SK-N-SH (cell line): ENCODE measurements around the gene MLKL.

Source experiments
- ELF1 ChIP-seq: IDR thresholded peaks from 2 replicates; pipeline ENCODE4 v1.4.0; 2012
- MAX ChIP-seq: IDR thresholded peaks from 2 replicates; pipeline ENCODE4 v1.4.0; 2012; ENCODE audit warnings: low read depth
- NFIC ChIP-seq: IDR thresholded peaks from 2 replicates; pipeline ENCODE4 v1.4.0; 2012; ENCODE audit warnings: borderline replicate concordance
- POLR2AphosphoS5 ChIP-seq: IDR thresholded peaks from 2 replicates; pipeline ENCODE4 v1.6.1; 2012; ENCODE audit warnings: low read depth, low read length
- RAD21 ChIP-seq: IDR thresholded peaks from 2 replicates; pipeline ENCODE4 v1.6.1; 2012; ENCODE audit warnings: mild to moderate bottlenecking, low read length
- SMC3 ChIP-seq: IDR thresholded peaks from 2 replicates; pipeline ENCODE4 v1.6.1; 2012; ENCODE audit warnings: low read depth, low read length, improper control_type of control experiment
- TAF1 ChIP-seq: IDR thresholded peaks from 2 replicates; pipeline ENCODE4 v1.6.1; 2012; ENCODE audit warnings: low read depth, mild to moderate bottlenecking, low read length, moderate library complexity, borderline replicate concordance
- YY1 ChIP-seq: IDR thresholded peaks from 2 replicates; pipeline ENCODE4 v1.4.0; 2012; ENCODE audit warnings: low read depth, mild to moderate bottlenecking
- TF ChIP-seq, protein P1 (sequence below): fragments of 200-600 bp; sonication (generic); IDR thresholded peaks from 2 replicates; pipeline ENCODE4 v1.6.1; 2017; ENCODE audit warnings: antibody characterized with exemption, mild to moderate bottlenecking, moderate library complexity
- TF ChIP-seq, protein P2 (sequence below): IDR thresholded peaks from 2 replicates; pipeline ENCODE4 v1.6.1; 2012; ENCODE audit warnings: mild to moderate bottlenecking, low read depth, low read length, moderate library complexity

GRCh38 chr16:74745109-74745615 is 44.5 kb upstream of the MLKL start:
- TF ChIP-seq, protein P1, sequence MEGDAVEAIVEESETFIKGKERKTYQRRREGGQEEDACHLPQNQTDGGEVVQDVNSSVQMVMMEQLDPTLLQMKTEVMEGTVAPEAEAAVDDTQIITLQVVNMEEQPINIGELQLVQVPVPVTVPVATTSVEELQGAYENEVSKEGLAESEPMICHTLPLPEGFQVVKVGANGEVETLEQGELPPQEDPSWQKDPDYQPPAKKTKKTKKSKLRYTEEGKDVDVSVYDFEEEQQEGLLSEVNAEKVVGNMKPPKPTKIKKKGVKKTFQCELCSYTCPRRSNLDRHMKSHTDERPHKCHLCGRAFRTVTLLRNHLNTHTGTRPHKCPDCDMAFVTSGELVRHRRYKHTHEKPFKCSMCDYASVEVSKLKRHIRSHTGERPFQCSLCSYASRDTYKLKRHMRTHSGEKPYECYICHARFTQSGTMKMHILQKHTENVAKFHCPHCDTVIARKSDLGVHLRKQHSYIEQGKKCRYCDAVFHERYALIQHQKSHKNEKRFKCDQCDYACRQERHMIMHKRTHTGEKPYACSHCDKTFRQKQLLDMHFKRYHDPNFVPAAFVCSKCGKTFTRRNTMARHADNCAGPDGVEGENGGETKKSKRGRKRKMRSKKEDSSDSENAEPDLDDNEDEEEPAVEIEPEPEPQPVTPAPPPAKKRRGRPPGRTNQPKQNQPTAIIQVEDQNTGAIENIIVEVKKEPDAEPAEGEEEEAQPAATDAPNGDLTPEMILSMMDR = no peak
- TF ChIP-seq YY1 (no peak), RAD21 (no peak), TAF1 (no peak), NFIC (no peak), ELF1 (no peak), POLR2AphosphoS5 (no peak), SMC3 (no peak), MAX (no peak)
- TF ChIP-seq, protein P2, sequence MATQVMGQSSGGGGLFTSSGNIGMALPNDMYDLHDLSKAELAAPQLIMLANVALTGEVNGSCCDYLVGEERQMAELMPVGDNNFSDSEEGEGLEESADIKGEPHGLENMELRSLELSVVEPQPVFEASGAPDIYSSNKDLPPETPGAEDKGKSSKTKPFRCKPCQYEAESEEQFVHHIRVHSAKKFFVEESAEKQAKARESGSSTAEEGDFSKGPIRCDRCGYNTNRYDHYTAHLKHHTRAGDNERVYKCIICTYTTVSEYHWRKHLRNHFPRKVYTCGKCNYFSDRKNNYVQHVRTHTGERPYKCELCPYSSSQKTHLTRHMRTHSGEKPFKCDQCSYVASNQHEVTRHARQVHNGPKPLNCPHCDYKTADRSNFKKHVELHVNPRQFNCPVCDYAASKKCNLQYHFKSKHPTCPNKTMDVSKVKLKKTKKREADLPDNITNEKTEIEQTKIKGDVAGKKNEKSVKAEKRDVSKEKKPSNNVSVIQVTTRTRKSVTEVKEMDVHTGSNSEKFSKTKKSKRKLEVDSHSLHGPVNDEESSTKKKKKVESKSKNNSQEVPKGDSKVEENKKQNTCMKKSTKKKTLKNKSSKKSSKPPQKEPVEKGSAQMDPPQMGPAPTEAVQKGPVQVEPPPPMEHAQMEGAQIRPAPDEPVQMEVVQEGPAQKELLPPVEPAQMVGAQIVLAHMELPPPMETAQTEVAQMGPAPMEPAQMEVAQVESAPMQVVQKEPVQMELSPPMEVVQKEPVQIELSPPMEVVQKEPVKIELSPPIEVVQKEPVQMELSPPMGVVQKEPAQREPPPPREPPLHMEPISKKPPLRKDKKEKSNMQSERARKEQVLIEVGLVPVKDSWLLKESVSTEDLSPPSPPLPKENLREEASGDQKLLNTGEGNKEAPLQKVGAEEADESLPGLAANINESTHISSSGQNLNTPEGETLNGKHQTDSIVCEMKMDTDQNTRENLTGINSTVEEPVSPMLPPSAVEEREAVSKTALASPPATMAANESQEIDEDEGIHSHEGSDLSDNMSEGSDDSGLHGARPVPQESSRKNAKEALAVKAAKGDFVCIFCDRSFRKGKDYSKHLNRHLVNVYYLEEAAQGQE = no peak
